Neural cell (in vitro differentiated cells): ENCODE results near the gene SLC2A4RG. TPM values are rescaled to one million over a fixed set of nuclear protein-coding genes. Genes with fewer than 3 reads are reported as not detected.

ENCODE experiments used
- H2AFZ ChIP-seq: fragments of 200-600, 300-800 bp; sonication (generic), shearing (Covaris generic); 2 replicates; pipeline ENCODE4 v1.6.0; 2014; ENCODE audit warnings: low read depth, mild to moderate bottlenecking, antibody characterized with exemption, low read length, moderate library complexity
- H3F3A ChIP-seq: fragments of 200-600 bp; shearing (Covaris generic); 2 replicates; pipeline ENCODE4 v1.6.1; 2016; ENCODE audit warnings: mild to moderate bottlenecking, moderate library complexity, mixed read lengths, antibody characterized with exemption, low read length; ENCODE audit not compliant: insufficient read depth, poor library complexity, severe bottlenecking
- H3K27ac ChIP-seq: fragments of 200-600, 300-800 bp; sonication (generic), shearing (Covaris generic); 2 replicates; pipeline ENCODE4 v1.5.1; 2014; ENCODE audit warnings: mild to moderate bottlenecking, low read length, moderate library complexity
- H3K27me3 ChIP-seq: fragments of 300-800, 200-600 bp; sonication (generic), shearing (Covaris generic); 2 replicates; pipeline ENCODE4 v1.6.0; 2014; ENCODE audit warnings: mild to moderate bottlenecking, low read depth, low read length, moderate library complexity; ENCODE audit not compliant: insufficient read depth
- H3K36me3 ChIP-seq: fragments of 300-800, 200-600 bp; sonication (generic), shearing (Covaris generic); 2 replicates; pipeline ENCODE4 v1.5.1; 2014; ENCODE audit warnings: mild to moderate bottlenecking, antibody characterized with exemption, low read length, moderate library complexity; ENCODE audit not compliant: insufficient read depth
- H3K4me2 ChIP-seq: fragments of 300-800, 200-600 bp; sonication (generic), shearing (Covaris generic); 2 replicates; pipeline ENCODE4 v1.6.0; 2014; ENCODE audit warnings: mild to moderate bottlenecking, low read length
- H3K4me3 ChIP-seq: fragments of 300-800, 200-600 bp; sonication (generic), shearing (Covaris generic); 2 replicates; pipeline ENCODE4 v1.5.1; 2014; ENCODE audit warnings: mild to moderate bottlenecking, low read length, moderate library complexity
- H3K79me2 ChIP-seq: fragments of 200-600 bp; shearing (Covaris generic); replicated peaks from 2 replicates; pipeline ENCODE4 v1.6.0; 2014; ENCODE audit warnings: mild to moderate bottlenecking, low read length, moderate library complexity; ENCODE audit not compliant: insufficient read depth
- H3K9ac ChIP-seq: fragments of 300-800, 200-600 bp; sonication (generic), shearing (Covaris generic); 2 replicates; pipeline ENCODE4 v1.6.1; 2016; ENCODE audit warnings: mild to moderate bottlenecking, low read length, mixed read lengths
- H3K9me2 ChIP-seq: fragments of 200-600 bp; shearing (Covaris generic); 2 replicates; pipeline ENCODE4 v1.6.1; 2016; ENCODE audit warnings: mild to moderate bottlenecking, low read length, mixed read lengths; ENCODE audit not compliant: insufficient read depth
- H3K9me3 ChIP-seq: fragments of 200-600, 300-800 bp; sonication (generic), shearing (Covaris generic); 2 replicates; pipeline ENCODE4 v1.6.1; 2016; ENCODE audit warnings: mild to moderate bottlenecking, mixed run types, low read length, moderate library complexity, mixed read lengths
- H4K20me1 ChIP-seq: fragments of 200-600 bp; shearing (Covaris generic); 2 replicates; pipeline ENCODE4 v1.6.1; 2016; ENCODE audit warnings: mild to moderate bottlenecking, mixed run types; ENCODE audit not compliant: insufficient read depth
- EP300 ChIP-seq: fragments of 450-650 bp; conservative IDR thresholded peaks from 2 replicates; pipeline ENCODE4 v1.6.1; 2014; ENCODE audit warnings: antibody characterized with exemption, mild to moderate bottlenecking, moderate library complexity; ENCODE audit not compliant: poor library complexity, severe bottlenecking
- EZH2 ChIP-seq: fragments of 200-600, 300-800 bp; shearing (Covaris generic), sonication (generic); IDR thresholded peaks from 2 replicates; pipeline ENCODE4 v1.6.1; 2014; ENCODE audit warnings: antibody characterized with exemption, low read length, borderline replicate concordance, mild to moderate bottlenecking; ENCODE audit not compliant: insufficient read depth, poor library complexity, severe bottlenecking
- MXI1 ChIP-seq: fragments of 450-650 bp; conservative IDR thresholded peaks from 2 replicates; pipeline ENCODE4 v1.6.1; 2014; ENCODE audit warnings: antibody characterized with exemption, mild to moderate bottlenecking; ENCODE audit not compliant: poor library complexity, severe bottlenecking
- POLR2AphosphoS5 ChIP-seq: IDR thresholded peaks from 2 replicates; pipeline ENCODE4 v1.6.1; 2012
- RAD21 ChIP-seq: fragments of 450-650 bp; conservative IDR thresholded peaks from 2 replicates; pipeline ENCODE4 v1.6.1; 2014; ENCODE audit warnings: antibody characterized with exemption, mild to moderate bottlenecking, moderate library complexity
- REST ChIP-seq: IDR thresholded peaks from 2 replicates; pipeline ENCODE4 v1.6.1; 2012; ENCODE audit warnings: borderline replicate concordance
- SMC3 ChIP-seq: fragments of 450-650 bp; conservative IDR thresholded peaks from 2 replicates; pipeline ENCODE4 v1.6.1; 2014; ENCODE audit warnings: antibody characterized with exemption, mild to moderate bottlenecking, moderate library complexity; ENCODE audit not compliant: poor library complexity
- TAF1 ChIP-seq: IDR thresholded peaks from 2 replicates; pipeline ENCODE4 v1.6.1; 2012; ENCODE audit warnings: low read depth
- polyA plus RNA-seq: library from polyadenylated mRNA; depleted of rRNA; stranded (reverse); fragments of >200 nt; gene quantifications from 2 replicates; pipeline ENCODE4 v1.2.3, GENCODE V29; 2014
- TF ChIP-seq, protein P1 (sequence below): fragments of 450-650 bp; IDR thresholded peaks from 2 replicates; pipeline ENCODE4 v1.5.1; 2014; ENCODE audit warnings: antibody characterized with exemption, mild to moderate bottlenecking, moderate library complexity; ENCODE audit not compliant: poor library complexity, severe bottlenecking

The SLC2A4RG gene
- polyA plus RNA-seq, 1 donor from 2014 or later: 52.1 TPM

- Histone ChIP-seq H3K27me3 (no peaks in the 10 kb centered on the region), H3K4me3 (no peak overlapping the region), H4K20me1 (no peaks in the 10 kb centered on the region), H3K36me3 (no peaks in the 10 kb centered on the region), H3K27ac (no peak overlapping the region), H3F3A (no peaks in the 10 kb centered on the region), H3K9ac (no peak overlapping the region), H3K9me2 (no peaks in the 10 kb centered on the region), H2AFZ (no peak overlapping the region), H3K4me2 (no peak overlapping the region), H3K9me3 (no peaks in the 10 kb centered on the region), H3K79me2 (no peaks in the 10 kb centered on the region)
- no peak for TF ChIP-seq MXI1
- TF ChIP-seq, protein P1, sequence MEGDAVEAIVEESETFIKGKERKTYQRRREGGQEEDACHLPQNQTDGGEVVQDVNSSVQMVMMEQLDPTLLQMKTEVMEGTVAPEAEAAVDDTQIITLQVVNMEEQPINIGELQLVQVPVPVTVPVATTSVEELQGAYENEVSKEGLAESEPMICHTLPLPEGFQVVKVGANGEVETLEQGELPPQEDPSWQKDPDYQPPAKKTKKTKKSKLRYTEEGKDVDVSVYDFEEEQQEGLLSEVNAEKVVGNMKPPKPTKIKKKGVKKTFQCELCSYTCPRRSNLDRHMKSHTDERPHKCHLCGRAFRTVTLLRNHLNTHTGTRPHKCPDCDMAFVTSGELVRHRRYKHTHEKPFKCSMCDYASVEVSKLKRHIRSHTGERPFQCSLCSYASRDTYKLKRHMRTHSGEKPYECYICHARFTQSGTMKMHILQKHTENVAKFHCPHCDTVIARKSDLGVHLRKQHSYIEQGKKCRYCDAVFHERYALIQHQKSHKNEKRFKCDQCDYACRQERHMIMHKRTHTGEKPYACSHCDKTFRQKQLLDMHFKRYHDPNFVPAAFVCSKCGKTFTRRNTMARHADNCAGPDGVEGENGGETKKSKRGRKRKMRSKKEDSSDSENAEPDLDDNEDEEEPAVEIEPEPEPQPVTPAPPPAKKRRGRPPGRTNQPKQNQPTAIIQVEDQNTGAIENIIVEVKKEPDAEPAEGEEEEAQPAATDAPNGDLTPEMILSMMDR: no peak
- no peak for TF ChIP-seq RAD21
- TF ChIP-seq TAF1: no peak
- TF ChIP-seq SMC3: no peak
- no peak for TF ChIP-seq EP300
- TF ChIP-seq REST: no peak
- no peak for TF ChIP-seq POLR2AphosphoS5
- no peak for TF ChIP-seq EZH2
Observed at GRCh38 chr20:63745961-63746731, 6.6 kb downstream of the SLC2A4RG start.

DNA sequence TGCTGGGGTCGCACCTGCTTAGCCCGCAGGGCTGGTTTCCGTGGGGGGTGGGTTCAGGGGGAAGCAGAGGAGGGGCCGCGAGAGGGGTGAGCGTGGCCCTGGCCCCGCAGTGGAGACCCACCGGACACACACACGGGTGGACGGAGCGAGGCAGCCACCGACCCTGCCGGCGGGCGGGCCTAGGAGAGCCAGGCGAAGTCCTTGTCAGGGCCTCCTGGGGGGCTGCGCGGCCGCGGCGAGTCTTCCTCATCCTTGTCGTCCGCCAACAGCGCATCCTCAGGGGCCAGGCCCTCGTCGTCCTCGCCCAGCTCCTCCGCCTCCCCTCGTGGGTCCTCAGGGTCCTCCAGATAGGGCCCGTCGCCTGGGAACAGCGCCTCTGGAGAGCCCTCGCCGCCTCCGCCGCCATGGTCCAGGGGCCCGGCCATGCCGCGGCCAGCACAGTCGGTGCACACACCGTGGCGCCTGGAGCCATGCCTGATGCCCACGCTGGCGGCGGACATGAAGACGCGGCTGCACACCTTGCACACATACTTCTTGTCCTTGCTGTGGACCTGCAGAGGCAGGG is 7.3 kb downstream of the SLC2A4RG start:
- Histone ChIP-seq H3K36me3 (no peaks in the 10 kb centered on the region), H3F3A (no peaks in the 10 kb centered on the region)

More for the DNA sequence above, 7.3 kb downstream of the SLC2A4RG start:
- Histone ChIP-seq H3K9me2 (no peaks in the 10 kb centered on the region), H3K9me3 (no peaks in the 10 kb centered on the region), H3K27ac (no peak overlapping the region), H3K27me3 (no peaks in the 10 kb centered on the region), H2AFZ (no peak overlapping the region), H3K4me2 (no peak overlapping the region), H3K9ac (no peak overlapping the region), H3K4me3 (no peak overlapping the region), H3K79me2 (no peaks in the 10 kb centered on the region), H4K20me1 (no peaks in the 10 kb centered on the region)
- TF ChIP-seq MXI1: no peak
- no peak for TF ChIP-seq EP300
- TF ChIP-seq, protein P1: no peak
- no peak for TF ChIP-seq EZH2
- TF ChIP-seq TAF1: no peak
- TF ChIP-seq POLR2AphosphoS5: no peak
- TF ChIP-seq REST: no peak
- no peak for TF ChIP-seq SMC3
- TF ChIP-seq RAD21: no peak
